Endothelial cell of umbilical vein (primary cell): ENCODE results near the gene ALDH1A3. TPM values are rescaled to one million over a fixed set of nuclear protein-coding genes. Genes with fewer than 3 reads are reported as not detected.

ENCODE experiments used
- BruUV-seq: library from RNA; stranded (reverse); fragments of 400-500 nt; replicated peaks from 2 replicates; lab custom pipeline; 2021; lab: Mats Ljungman, UMichigan
- CTCF ChIA-PET: fragments of 300-600, 350-600 bp; sonication (Branson Sonifier 250); formaldehyde crosslinking; loops from one replicate; lab custom pipeline; 2021; ENCODE audit warnings: antibody characterized with exemption, inconsistent platforms; lab: Charles Lee
- POLR2A ChIA-PET: fragments of 300-600, 350-600 bp; sonication (Branson Sonifier 250); formaldehyde crosslinking; loops from one replicate; lab custom pipeline; 2021; ENCODE audit warnings: antibody characterized with exemption, inconsistent platforms; lab: Charles Lee
- DNase-seq: peaks from one replicate; pipeline ENCODE4 v3.0.0-alpha.2; 2011; ENCODE audit warnings: low read depth, low spot score
- FAIRE-seq: peaks from 2 replicates; lab custom pipeline; 2011; peaks lifted over from hg19 to GRCh38; lab: Jason Lieb, UNC
- H2AFZ ChIP-seq: 2 replicates; pipeline ENCODE4 v1.6.0; 2012; ENCODE audit warnings: low read depth, low read length, control low read depth, inconsistent platforms
- H3K27ac ChIP-seq: 2 replicates; pipeline ENCODE4 v1.5.1; 2011; ENCODE audit warnings: low read depth, mild to moderate bottlenecking, control low read depth, low read length, moderate library complexity; ENCODE audit not compliant: insufficient read depth
- H3K27me3 ChIP-seq, 2 experiments: 2 replicates each; pipeline versions ENCODE4 v1.6.0 to v1.6.1; 2011; ENCODE audit warnings: low read length in 2 of 2, mixed read lengths in 1 of 2; ENCODE audit not compliant: control insufficient read depth in 2 of 2, insufficient read depth in 2 of 2
- H3K36me3 ChIP-seq, 2 experiments: 2 replicates in 1 of 2; 3 replicates in 1 of 2; pipeline ENCODE4 v1.5.1; 2011; ENCODE audit warnings: low read length in 2 of 2, mild to moderate bottlenecking in 1 of 2, moderate library complexity in 1 of 2; ENCODE audit not compliant: control insufficient read depth in 2 of 2, insufficient read depth in 2 of 2; ENCODE audit errors: extremely low read depth in 1 of 2
- H3K4me1 ChIP-seq: 3 replicates; pipeline ENCODE4 v1.5.1; 2011; ENCODE audit warnings: mild to moderate bottlenecking, low read length; ENCODE audit not compliant: control insufficient read depth, insufficient read depth; ENCODE audit errors: extremely low read depth
- H3K4me2 ChIP-seq: 2 replicates; pipeline ENCODE4 v1.6.1; 2011; ENCODE audit warnings: low read length, control low read depth, mixed read lengths; ENCODE audit not compliant: insufficient read depth
- H3K4me3 ChIP-seq, 3 experiments: fragments of 200-600 bp in 1 of 3; sonication (generic), shearing (Covaris generic) in 1 of 3; replicated peaks in 1 of 3; 2 replicates each; pipeline ENCODE4 v1.5.1; 2011 to 2016; ENCODE audit warnings: control low read depth in 3 of 3, low read length in 3 of 3, mild to moderate bottlenecking in 2 of 3, inconsistent platforms in 1 of 3, low read depth in 1 of 3, moderate library complexity in 1 of 3; ENCODE audit not compliant: insufficient read depth in 1 of 3
- H3K79me2 ChIP-seq: 2 replicates; pipeline ENCODE4 v1.6.0; 2012; ENCODE audit warnings: low read length, inconsistent platforms; ENCODE audit not compliant: control insufficient read depth, insufficient read depth
- H3K9ac ChIP-seq: replicated peaks from 2 replicates; pipeline ENCODE3; 2011; ENCODE audit warnings: low read length, control low read depth; ENCODE audit not compliant: insufficient read depth; ENCODE audit errors: extremely low read depth
- H3K9me1 ChIP-seq: replicated peaks from 3 replicates; pipeline ENCODE4 v1.6.0; 2011; ENCODE audit warnings: mild to moderate bottlenecking, low read length; ENCODE audit not compliant: control insufficient read depth, insufficient read depth; ENCODE audit errors: extremely low read depth
- H3K9me3 ChIP-seq: replicated peaks from 2 replicates; pipeline ENCODE4 v1.5.1; 2012; ENCODE audit warnings: low read length, inconsistent platforms; ENCODE audit not compliant: control insufficient read depth, insufficient read depth
- H4K20me1 ChIP-seq: replicated peaks from 2 replicates; pipeline ENCODE3; 2011; ENCODE audit warnings: mild to moderate bottlenecking, low read length; ENCODE audit not compliant: control insufficient read depth, insufficient read depth; ENCODE audit errors: extremely low read depth
- CTCF ChIP-seq, 2 donors: IDR thresholded peaks; 1 replicate in 1 of 2; 2 replicates in 1 of 2; pipeline ENCODE4 v1.5.1; 2011; ENCODE audit warnings: low read length in 2 of 2, mild to moderate bottlenecking in 2 of 2, moderate library complexity in 2 of 2, control low read depth in 1 of 2, inconsistent platforms in 1 of 2, low read depth in 1 of 2; ENCODE audit not compliant: insufficient read depth in 1 of 2; ENCODE audit errors: extremely low read depth in 1 of 2
- EZH2 ChIP-seq: IDR thresholded peaks from 2 replicates; pipeline ENCODE4 v1.6.1; 2012; ENCODE audit warnings: borderline replicate concordance, low read depth, mild to moderate bottlenecking, moderate library complexity, low read length, inconsistent platforms; ENCODE audit not compliant: severe bottlenecking
- FOS ChIP-seq: IDR thresholded peaks from 2 replicates; pipeline ENCODE4 v1.6.1; 2011; ENCODE audit warnings: mild to moderate bottlenecking, low read length, moderate library complexity, borderline replicate concordance; ENCODE audit not compliant: insufficient read depth
- GATA2 ChIP-seq: IDR thresholded peaks from 2 replicates; pipeline ENCODE4 v1.7.0; 2011; ENCODE audit warnings: low read depth, mild to moderate bottlenecking, moderate library complexity, mixed read lengths, low read length; ENCODE audit not compliant: insufficient read length, insufficient read depth
- JUN ChIP-seq: IDR thresholded peaks from 2 replicates; pipeline ENCODE4 v1.6.1; 2011; ENCODE audit warnings: borderline replicate concordance, low read depth; ENCODE audit not compliant: insufficient read length, insufficient read depth
- MYC ChIP-seq: IDR thresholded peaks from one replicate; pipeline ENCODE4 v1.6.1; 2011; ENCODE audit warnings: mild to moderate bottlenecking, low read depth, low read length
- POLR2A ChIP-seq: IDR thresholded peaks from 2 replicates; pipeline ENCODE4 v1.6.1; 2012; ENCODE audit warnings: low read depth, mild to moderate bottlenecking, control low read depth, low read length
- POLR2AphosphoS5 ChIP-seq: IDR thresholded peaks from 2 replicates; pipeline ENCODE4 v1.6.1; 2012; ENCODE audit warnings: low read depth, mild to moderate bottlenecking, control low read depth, low read length, moderate library complexity; ENCODE audit not compliant: insufficient read depth
- dilution Hi-C: fragments of 300-500 bp; cut with MboI; formaldehyde crosslinking; loops from one replicate; pipeline ENCODE4 v1.15.0; 2019; ENCODE audit warnings: low sequenced_read_pairs; ENCODE audit not compliant: extremely low pct_ligation_motif_present
- intact Hi-C: fragments of 100-400 bp; cut with micrococcal nuclease; formaldehyde crosslinking; loops from one replicate; pipeline ENCODE4 v1.10.0; 2022
- polyA plus RNA-seq, 4 experiments: library from polyadenylated mRNA; depleted of rRNA in 3 of 4; stranded (reverse) in 3 of 4; unstranded in 1 of 4; fragments of >200 nt; gene quantifications; 2 replicates each; pipeline versions ENCODE4 v1.2.1 to v1.2.3, GENCODE V29; 2011 to 2012; ENCODE audit warnings: missing spikeins in 1 of 4
- total RNA-seq: library from RNA; stranded (reverse); gene quantifications from 2 replicates; pipeline ENCODE4 v1.2.3, GENCODE V29; 2021
- TF ChIP-seq, protein P1 (sequence below): IDR thresholded peaks from 2 replicates; pipeline ENCODE4 v1.6.1; 2011; ENCODE audit not compliant: insufficient read depth, insufficient read length

The ALDH1A3 gene
- total and polyA plus RNA-seq, 2 donors (not counting 3 experiments of a cell fraction or from before 2014, with no cell fraction given), result 2.8 to 5.8 TPM

GRCh38 chr15:100861511-100861991 is 18.1 kb upstream of the ALDH1A3 start:
- Histone ChIP-seq H3K9me3 (no peaks in the 10 kb centered on the region), H4K20me1 (no peaks in the 10 kb centered on the region), H3K4me3 (no peak overlapping the region), H3K4me1 (no peaks in the 10 kb centered on the region), H3K9me1 (no peaks in the 10 kb centered on the region), H3K36me3 (no peaks in the 10 kb centered on the region), H3K79me2 (no peaks in the 10 kb centered on the region), H3K27me3 (peaks cover 0 to 2% of the 10 kb centered on the region in 2 experiments), H3K9ac (no peak overlapping the region), H2AFZ (no peak overlapping the region), H3K4me2 (no peak overlapping the region), H3K27ac (no peak overlapping the region)
- ChIA-PET CTCF (interaction anchor here (1.1 to 1.8 kb wide), 2 partner anchors 10 to 11 kb away, joined by 3 to 5 read pairs; no protein-coding TSS in a partner anchor), POLR2A (no interaction called here)
- intact Hi-C loops, result no loop called here
- dilution Hi-C loops, result no loop called here
- FAIRE-seq (no peak), DNase-seq (no peak)
- BruUV-seq, result no TSS peak
- TF ChIP-seq, protein P1, sequence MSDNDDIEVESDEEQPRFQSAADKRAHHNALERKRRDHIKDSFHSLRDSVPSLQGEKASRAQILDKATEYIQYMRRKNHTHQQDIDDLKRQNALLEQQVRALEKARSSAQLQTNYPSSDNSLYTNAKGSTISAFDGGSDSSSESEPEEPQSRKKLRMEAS, result no peak
- TF ChIP-seq MYC (no peak), FOS (no peak), GATA2 (no peak), EZH2 (no peak)

DNA sequence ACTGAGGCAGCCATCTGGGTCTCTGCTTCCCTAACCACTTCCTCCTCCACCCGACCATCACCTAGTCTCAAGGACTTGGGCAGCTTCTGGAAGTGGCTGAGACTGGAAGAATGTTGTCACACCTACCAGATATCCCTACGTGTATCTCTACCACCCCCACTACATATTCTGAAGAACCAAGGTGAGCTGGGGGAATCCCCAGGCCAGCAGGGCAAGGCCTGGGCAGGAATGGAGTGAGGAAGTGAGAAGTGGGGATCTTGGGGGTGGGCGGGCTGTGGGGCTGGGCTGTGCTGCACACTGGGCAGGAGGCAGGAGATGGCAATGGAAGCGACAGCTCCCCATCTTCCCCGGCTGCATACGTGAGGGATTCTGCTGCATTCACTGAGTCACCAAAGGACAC is 17.5 kb upstream of the ALDH1A3 start:
- ChIA-PET CTCF (interaction anchor here (1.8 kb wide), 1 partner anchor 11 kb away, joined by 5 read pairs; no protein-coding TSS in a partner anchor), POLR2A (no interaction called here)
- FAIRE-seq (no peak), DNase-seq (no peak)
- Histone ChIP-seq H3K9me1 (no peaks in the 10 kb centered on the region), H4K20me1 (no peaks in the 10 kb centered on the region), H3K9ac (no peak overlapping the region), H3K4me2 (no peak overlapping the region), H3K27ac (no peak overlapping the region), H3K36me3 (no peaks in the 10 kb centered on the region), H3K79me2 (no peaks in the 10 kb centered on the region), H3K4me3 (no peak overlapping the region), H3K4me1 (no peaks in the 10 kb centered on the region), H3K27me3 (peaks cover 0 to 2% of the 10 kb centered on the region in 2 experiments), H3K9me3 (no peaks in the 10 kb centered on the region), H2AFZ (no peak overlapping the region)
- intact Hi-C loops, result no loop called here
- dilution Hi-C loops, result no loop called here
- no TSS peak for BruUV-seq
- TF ChIP-seq, protein P1, result no peak
- TF ChIP-seq POLR2AphosphoS5 (no peak), GATA2 (no peak), POLR2A (no peak), JUN (no peak), MYC (no peak), EZH2 (no peak), FOS (no peak), CTCF (IDR thresholded peaks at IDR 0.05; ENCODE audit: extremely low read depth in 1 of 2, insufficient read depth in 1 of 2, low read depth in 1 of 2, low read length in 2 of 2) (no peak)
